ENCODE measurements around the gene UGT2B11.

UGT2B11 gene

DNA sequence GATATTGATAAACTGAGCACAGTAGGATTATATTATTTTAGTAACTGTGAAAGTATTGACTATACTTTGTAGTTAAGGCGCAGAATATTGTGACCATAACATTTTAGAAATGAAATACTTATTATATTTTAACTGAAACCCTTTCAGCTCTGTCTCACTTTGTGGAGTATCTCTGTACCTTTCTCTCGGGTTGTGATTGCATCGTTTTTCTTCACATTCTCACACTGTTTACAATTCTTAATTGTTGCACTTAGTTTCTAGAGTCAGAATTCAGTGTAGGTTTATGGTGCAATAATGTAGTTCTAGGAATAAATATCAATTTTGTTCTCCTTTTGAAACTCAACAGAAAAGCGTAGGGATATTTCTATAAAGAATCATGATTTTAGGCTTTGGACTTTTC is 60.5 kb downstream of the UGT2B11 start:
- no peaks in the 10 kb centered on the region for H3K79me2 ChIP-seq (ENCODE audit: control insufficient read depth, low read length)
- H3K9me3 ChIP-seq (ENCODE audit: control insufficient read depth, insufficient read depth, low read length) = no peaks in the 10 kb centered on the region
- H3F3A ChIP-seq (ENCODE audit: control insufficient read depth, insufficient read depth) = no peaks in the 10 kb centered on the region
- no peak overlapping the region for H3K4me3 ChIP-seq (ENCODE audit: low read length)
- no peaks in the 10 kb centered on the region for H3K4me1 ChIP-seq (ENCODE audit: control insufficient read depth, low read length)
- H3K4me2 ChIP-seq (ENCODE audit: low read length) = no peak overlapping the region
- H4K20me1 ChIP-seq (ENCODE audit: control insufficient read depth, insufficient read depth, low read depth, low read length) = no peaks in the 10 kb centered on the region
- H3K9me2 ChIP-seq (replicated peaks; ENCODE audit: control insufficient read depth, low read length) = no peaks in the 10 kb centered on the region
- no peak overlapping the region for H3K27ac ChIP-seq (ENCODE audit: low read depth, low read length)
- TF ChIP-seq EZH2phosphoT487 (IDR thresholded peaks at IDR 0.05; ENCODE audit: borderline replicate concordance, low read length) = no peak
- TF ChIP-seq, protein P1, sequence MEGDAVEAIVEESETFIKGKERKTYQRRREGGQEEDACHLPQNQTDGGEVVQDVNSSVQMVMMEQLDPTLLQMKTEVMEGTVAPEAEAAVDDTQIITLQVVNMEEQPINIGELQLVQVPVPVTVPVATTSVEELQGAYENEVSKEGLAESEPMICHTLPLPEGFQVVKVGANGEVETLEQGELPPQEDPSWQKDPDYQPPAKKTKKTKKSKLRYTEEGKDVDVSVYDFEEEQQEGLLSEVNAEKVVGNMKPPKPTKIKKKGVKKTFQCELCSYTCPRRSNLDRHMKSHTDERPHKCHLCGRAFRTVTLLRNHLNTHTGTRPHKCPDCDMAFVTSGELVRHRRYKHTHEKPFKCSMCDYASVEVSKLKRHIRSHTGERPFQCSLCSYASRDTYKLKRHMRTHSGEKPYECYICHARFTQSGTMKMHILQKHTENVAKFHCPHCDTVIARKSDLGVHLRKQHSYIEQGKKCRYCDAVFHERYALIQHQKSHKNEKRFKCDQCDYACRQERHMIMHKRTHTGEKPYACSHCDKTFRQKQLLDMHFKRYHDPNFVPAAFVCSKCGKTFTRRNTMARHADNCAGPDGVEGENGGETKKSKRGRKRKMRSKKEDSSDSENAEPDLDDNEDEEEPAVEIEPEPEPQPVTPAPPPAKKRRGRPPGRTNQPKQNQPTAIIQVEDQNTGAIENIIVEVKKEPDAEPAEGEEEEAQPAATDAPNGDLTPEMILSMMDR (IDR thresholded peaks at IDR 0.05; ENCODE audit: low read depth, low read length, poor library complexity, severe bottlenecking) = no peak
- no peaks in the 10 kb centered on the region for H3K27me3 ChIP-seq (ENCODE audit: control insufficient read depth, low read length)
- no peaks in the 10 kb centered on the region for H3K36me3 ChIP-seq (ENCODE audit: control insufficient read depth, low read length)
